Inferior parietal cortex (tissue), 1 donor: ENCODE data around the gene DOK6.
"Not testable (repeated sequence)": the region's sequence is repeated elsewhere in the genome, so short reads cannot be mapped to it uniquely, and the experiment has no call there.

ENCODE experiments used
- DNase-seq: peaks from one replicate; pipeline ENCODE4 v3.0.0-alpha.2; 2016; ENCODE audit errors: extremely low spot score

Gene DOK6

GRCh38 chr18:69626171-69626570 lies 225.5 kb downstream of the DOK6 start:
- DNase-seq, result no peak

GRCh38 chr18:69626643-69627242 lies 226.1 kb downstream of the DOK6 start:
- no peak for DNase-seq

- no peak for DNase-seq
Measured at GRCh38 chr18:69628774-69629359, 228.2 kb downstream of the DOK6 start.

GRCh38 chr18:69631281-69631680 lies 230.6 kb downstream of the DOK6 start:
- no peak for DNase-seq

- no peak for DNase-seq
Measured at GRCh38 chr18:69635482-69635881, 234.8 kb downstream of the DOK6 start.

GRCh38 chr18:69636529-69637301 lies 236.0 kb downstream of the DOK6 start:
- DNase-seq, result no peak

GRCh38 chr18:69638056-69638455 lies 237.4 kb downstream of the DOK6 start:
- DNase-seq, result no peak

- no peak for DNase-seq
Measured at GRCh38 chr18:69647702-69648101, 247.0 kb downstream of the DOK6 start.

- DNase-seq, result no peak
Measured at GRCh38 chr18:69648486-69648885, 247.8 kb downstream of the DOK6 start.

- no peak for DNase-seq
Measured at GRCh38 chr18:69649684-69650083, 249.0 kb downstream of the DOK6 start.

- no peak for DNase-seq
Measured at GRCh38 chr18:69651243-69651642, 250.6 kb downstream of the DOK6 start.

- no peak for DNase-seq
Measured at GRCh38 chr18:69655816-69656215, 255.1 kb downstream of the DOK6 start.

- DNase-seq, result no peak
Measured at GRCh38 chr18:69658103-69658502, 257.4 kb downstream of the DOK6 start.

GRCh38 chr18:69658685-69659084 lies 258.0 kb downstream of the DOK6 start:
- DNase-seq, result no peak

GRCh38 chr18:69659142-69659651 lies 258.5 kb downstream of the DOK6 start:
- DNase-seq, result no peak

GRCh38 chr18:69662090-69662489 lies 261.4 kb downstream of the DOK6 start:
- not testable (repeated sequence) for DNase-seq

GRCh38 chr18:69664399-69664798 lies 263.7 kb downstream of the DOK6 start:
- DNase-seq, result no peak

GRCh38 chr18:69674292-69674877 lies 273.7 kb downstream of the DOK6 start:
- no peak for DNase-seq

GRCh38 chr18:69674966-69675365 lies 274.3 kb downstream of the DOK6 start:
- DNase-seq, result no peak

GRCh38 chr18:69677595-69677994 lies 276.9 kb downstream of the DOK6 start:
- no peak for DNase-seq

GRCh38 chr18:69680123-69680522 lies 279.4 kb downstream of the DOK6 start:
- DNase-seq, result no peak

- DNase-seq, result no peak
Measured at GRCh38 chr18:69683176-69683575, 282.5 kb downstream of the DOK6 start.

GRCh38 chr18:69684789-69685188 lies 284.1 kb downstream of the DOK6 start:
- no peak for DNase-seq
